Central memory CD4-positive, alpha-beta T cell (primary cell): ENCODE measurements around the gene TOP3B.
"Not testable (repeated sequence)": the region's sequence is repeated elsewhere in the genome, so short reads cannot be mapped to it uniquely, and the experiment has no call there.

ENCODE experiments used
- DNase-seq: peaks from one replicate; pipeline ENCODE4 v3.0.0; 2022

Gene TOP3B

GRCh38 chr22:21942407-21943343, 39.9 kb downstream of the TOP3B start:
- DNase-seq, result no peak

GRCh38 chr22:21941921-21942320, 40.7 kb downstream of the TOP3B start:
- DNase-seq, result no peak

DNA sequence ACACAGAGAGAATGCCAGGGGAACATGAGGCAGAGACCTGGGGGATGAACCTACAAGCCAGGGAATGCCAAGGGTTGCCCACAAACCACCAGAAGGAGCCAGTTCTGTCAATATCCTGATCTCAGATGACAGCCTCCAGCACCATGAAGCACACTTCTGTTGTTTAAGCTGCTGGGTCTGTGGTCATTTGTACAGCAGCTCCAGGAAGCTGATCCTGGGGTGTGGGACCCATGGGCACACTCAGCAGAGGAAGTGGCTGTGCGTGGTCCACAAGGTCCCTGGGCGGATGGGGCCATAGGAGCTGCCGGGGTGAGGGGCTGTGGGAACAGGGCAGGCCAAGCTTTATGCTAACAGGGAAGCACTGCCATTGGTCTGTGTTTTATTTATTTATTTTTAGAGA, 42.1 kb downstream of the TOP3B start:
- no peak for DNase-seq

GRCh38 chr22:21939935-21940334, 42.7 kb downstream of the TOP3B start:
- DNase-seq, result not testable (repeated sequence)

DNA sequence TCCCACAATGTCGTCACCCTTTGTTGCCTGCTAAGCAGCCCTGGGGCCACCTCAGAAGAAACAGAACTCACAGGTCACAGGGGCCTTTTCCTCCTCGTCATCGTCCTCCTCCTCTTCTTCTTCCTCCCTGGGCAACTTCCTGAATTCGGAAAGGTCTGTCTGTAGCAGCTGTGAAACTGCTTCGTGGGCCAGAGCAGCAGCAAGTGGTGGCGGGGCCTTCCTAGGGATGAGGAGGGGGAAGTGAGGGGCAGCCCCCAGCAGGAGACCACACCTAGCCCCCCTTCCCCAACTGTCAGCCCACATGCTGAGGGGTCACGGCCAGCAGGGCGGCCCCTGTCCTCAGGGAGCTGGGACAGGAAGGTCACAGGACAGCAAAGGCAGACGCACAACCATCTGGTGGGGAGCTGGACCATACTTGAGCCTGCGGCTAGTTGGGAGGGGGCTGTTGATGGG, 43.1 kb downstream of the TOP3B start:
- no peak for DNase-seq

- DNase-seq, result no peak
These were observed 43.7 kb downstream of the TOP3B start for GRCh38 chr22:21938906-21939305.

- peak; percentile 80 for DNase-seq
These were observed 44.3 kb downstream of the TOP3B start for GRCh38 chr22:21938071-21938822.

- DNase-seq, result no peak
These were observed 44.8 kb downstream of the TOP3B start for GRCh38 chr22:21937821-21938070.

DNA sequence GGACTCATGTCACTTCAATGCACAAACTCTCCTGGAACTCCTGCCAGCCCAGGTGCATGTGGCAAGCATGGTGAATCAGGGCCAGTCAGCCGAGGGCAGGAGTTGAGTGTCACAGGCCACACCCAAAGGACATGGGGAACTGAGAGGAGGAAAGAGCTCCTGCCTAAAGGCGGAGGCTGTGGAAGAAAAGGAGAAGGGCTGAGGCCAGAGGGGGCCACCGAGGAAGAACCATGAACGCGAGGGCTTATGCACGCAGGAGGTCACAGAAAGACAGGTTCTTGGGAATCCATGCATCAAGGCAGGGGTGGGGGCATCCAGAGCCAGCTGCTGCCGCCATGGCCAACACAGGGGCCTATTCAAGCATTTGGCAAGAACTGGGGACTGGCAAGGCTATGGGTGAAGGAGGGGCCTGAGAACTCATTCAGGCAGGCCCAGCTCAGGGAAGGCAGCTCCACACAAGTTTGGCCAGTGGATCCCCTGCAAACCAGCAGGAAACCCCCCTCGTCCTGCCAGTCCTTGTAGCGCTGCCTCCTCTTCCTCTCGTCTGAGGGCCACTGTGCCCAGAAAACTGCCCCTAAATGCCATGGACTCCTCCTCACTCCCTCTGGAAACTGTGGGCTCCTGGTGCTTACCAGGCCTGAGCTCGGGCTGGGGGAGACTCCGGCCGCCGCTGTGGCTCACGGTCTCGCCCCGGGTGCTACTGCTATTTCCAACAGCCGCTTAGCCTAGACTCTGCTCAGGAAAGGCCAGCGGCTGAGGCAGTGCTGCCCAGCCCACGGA, 45.4 kb downstream of the TOP3B start:
- no peak for DNase-seq

- DNase-seq, result no peak
These were observed 46.3 kb downstream of the TOP3B start for GRCh38 chr22:21936151-21936775.

DNA sequence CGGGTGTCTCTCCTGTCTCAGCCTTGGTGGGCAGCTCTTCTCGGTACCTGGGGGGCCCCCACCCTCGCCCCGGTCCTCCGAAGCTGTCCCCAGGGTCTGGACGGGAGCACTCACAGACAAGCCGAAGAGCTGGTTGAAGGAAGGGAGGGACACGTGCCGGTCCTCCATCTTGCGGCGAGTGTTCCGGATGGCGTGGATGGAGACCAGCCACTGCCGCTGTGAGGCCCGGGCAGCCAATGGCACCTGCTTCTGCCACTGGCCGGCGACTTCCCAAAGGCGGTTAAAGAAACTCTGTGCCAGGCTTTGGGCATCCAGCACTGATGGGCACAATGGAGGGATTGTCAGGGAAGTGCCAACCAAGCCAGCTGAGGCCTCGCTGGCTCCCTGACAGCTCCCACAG, 48.7 kb downstream of the TOP3B start:
- DNase-seq, result no peak

DNA sequence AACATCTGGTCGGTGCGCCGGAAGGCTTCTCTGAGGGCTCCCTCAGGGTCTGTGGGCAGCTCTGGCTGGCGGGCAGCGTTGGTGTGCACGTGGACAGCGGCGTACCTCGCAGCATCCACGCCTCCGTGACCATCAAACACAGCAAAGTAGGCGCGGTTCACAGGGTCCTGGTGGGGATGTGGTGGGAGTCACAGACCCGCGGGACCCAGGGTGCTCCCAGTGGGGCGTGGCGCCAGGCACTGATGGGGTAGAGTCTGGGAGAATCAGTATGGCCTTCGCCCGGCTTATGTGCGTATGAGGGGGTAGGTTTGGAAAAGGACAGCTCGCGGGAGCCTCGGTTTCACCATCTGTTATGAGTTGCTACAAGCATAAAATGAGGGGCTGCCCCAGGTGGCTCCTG, 49.2 kb downstream of the TOP3B start:
- DNase-seq, result no peak

GRCh38 chr22:21932347-21932746, 50.2 kb downstream of the TOP3B start:
- DNase-seq, result no peak

- DNase-seq, result no peak
These were observed 51.5 kb downstream of the TOP3B start for GRCh38 chr22:21931056-21931455.

- DNase-seq, result no peak
These were observed 53.3 kb downstream of the TOP3B start for GRCh38 chr22:21929253-21929652.

- DNase-seq, result no peak
These were observed 54.5 kb downstream of the TOP3B start for GRCh38 chr22:21928048-21928447.

DNA sequence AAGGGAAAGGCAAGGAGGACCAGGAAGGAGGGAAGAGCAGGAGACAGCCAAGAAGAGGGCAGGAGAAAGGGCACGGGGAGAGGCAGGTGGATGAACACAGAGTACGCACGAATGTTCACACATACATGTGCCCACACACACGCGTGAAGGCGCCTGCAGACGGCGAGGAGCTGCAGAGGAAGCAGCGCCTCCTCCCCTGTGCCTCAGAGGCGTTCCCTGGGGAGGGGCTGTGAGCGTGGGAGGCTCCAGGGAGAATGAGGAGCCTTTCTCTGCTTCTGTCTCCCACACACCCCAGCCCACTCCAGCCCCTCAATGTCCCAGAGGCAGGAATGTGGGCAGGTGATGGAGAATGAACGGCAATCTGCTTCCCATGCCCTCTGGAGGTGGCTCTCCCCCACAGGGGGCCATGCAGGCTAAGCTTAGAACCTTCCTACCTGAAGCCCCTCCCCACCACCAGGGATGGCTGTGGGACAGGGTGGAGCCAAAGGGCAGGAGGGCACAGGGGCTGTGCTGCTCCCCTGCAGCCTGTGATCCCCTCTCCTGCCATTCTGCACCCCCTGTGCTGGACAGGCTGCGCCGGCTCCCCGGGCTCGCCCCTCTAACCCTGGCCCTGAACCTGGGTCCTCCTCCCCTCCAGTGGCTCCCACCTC, 55.3 kb downstream of the TOP3B start:
- no peak for DNase-seq

DNA sequence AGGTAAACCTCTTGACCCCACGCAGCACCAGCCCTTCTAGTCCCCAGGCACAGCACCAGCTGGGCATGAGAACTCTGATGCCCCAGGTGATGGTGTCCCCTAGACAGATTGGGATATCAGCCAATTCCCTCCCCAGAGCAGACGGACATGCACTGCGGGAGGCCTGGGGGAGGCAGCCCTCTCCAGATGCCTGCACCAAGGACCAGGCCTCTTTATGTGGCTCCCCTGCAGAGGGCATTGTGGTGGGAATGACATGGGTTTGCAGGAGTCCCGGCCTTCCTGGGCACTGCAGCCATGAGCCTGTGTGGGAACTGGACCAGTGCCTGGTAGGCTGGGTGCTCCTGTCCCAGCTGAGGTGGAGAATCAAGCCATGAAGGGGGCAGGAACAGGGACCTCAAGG, 55.9 kb downstream of the TOP3B start:
- DNase-seq, result no peak

DNA sequence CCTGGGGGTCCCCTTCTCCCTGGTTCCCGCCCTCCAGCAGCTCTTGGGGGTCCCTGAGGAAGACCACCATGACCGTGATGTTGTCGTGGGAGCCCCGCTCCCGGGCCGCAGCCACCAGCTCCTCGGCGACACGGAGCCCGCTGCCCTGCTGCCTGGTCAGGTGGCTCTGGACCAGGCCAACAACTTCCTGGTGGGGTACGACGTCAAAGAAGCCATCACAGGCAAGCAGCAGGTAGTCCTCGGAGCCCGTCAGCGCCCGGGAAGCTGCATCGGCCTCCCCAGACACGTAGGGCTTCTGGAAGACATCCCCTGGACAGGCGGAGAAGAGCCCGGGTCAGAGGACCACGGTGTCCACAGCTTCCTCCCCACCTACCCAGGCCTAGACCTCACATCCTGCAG, 59.4 kb downstream of the TOP3B start:
- no peak for DNase-seq

DNA sequence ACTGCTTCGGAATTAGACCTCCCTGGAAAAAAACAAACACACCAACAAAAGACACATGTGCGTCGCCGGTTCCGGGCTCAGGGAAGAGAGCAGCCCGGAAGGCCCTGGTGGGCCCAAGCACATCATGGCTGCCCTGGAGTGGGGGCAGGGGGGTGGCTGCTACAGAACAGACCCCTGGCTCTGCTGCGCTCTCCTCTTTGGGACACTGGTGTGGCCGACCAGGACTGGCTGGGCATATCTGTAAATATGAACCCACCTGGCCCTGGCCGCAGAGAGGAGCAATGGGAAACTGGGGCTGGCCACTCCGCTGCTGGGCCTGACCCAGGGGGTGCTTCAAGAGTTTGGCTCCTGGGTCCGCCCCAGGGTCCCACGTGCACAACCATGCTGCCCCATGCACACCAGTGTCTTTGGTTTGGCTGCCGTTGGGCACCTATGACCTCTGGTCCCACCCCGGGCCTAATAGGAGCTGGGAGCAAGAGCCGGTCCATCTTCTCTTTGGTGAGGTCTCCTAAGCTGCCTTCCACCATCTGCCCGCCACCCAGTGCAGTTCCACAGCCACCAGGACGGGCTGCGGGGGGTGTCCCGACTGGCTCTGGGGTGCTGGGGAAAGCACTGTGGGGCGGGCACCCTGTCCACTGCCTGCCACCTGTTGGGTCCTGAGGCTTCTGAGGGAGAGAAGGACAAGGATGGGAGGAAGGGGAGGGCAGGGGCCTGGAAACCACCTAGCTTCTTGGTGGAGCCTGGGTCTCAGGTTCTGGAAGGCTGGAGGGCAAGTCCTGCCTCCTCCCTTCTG, 60.0 kb downstream of the TOP3B start:
- no peak for DNase-seq

DNA sequence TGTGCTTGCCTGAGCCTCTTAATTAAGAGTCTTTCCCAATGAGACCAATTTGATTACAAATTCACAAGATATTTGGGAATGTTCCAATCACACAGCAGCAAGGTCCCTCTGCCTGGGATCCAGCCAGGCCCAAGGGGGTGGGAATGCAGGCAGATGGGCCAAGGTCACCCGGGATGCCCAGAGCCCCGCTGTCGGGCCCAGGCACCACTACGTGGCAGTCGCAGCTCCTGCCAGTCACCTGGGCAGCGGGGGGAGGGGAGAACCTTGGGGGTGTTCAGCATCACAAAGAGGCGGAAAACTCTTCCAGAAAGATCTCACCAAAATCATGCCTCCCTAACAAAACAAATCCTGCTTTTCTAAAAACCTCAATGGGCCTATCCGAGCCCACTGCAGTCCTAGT, 60.9 kb downstream of the TOP3B start:
- no peak for DNase-seq
